GM12878 (cell line): ENCODE results near the gene FHOD3.

ENCODE experiments used
- ATF2 ChIP-seq: IDR thresholded peaks from 2 replicates; pipeline ENCODE4 v1.6.1; 2012; ENCODE audit warnings: low read length, inconsistent platforms
- CTCF ChIP-seq, 3 experiments: IDR thresholded peaks in 2 of 3; conservative IDR thresholded peaks in 1 of 3; 2 replicates each; pipeline ENCODE4 v1.5.1; 2011; ENCODE audit warnings: low read depth in 3 of 3, low read length in 3 of 3, mild to moderate bottlenecking in 3 of 3, control low read depth in 2 of 3, moderate library complexity in 2 of 3, inconsistent platforms in 1 of 3, mixed read lengths in 1 of 3; ENCODE audit not compliant: control insufficient read depth in 2 of 3, insufficient read depth in 1 of 3; ENCODE audit errors: extremely low read depth in 1 of 3
- EP300 ChIP-seq, 2 experiments: fragments of 150-350 bp in 1 of 2; IDR thresholded peaks; 2 replicates each; pipeline ENCODE4 v1.6.1; 2011 to 2012; ENCODE audit warnings: low read depth in 2 of 2, low read length in 2 of 2, borderline replicate concordance in 1 of 2, improper control_type of control experiment in 1 of 2, inconsistent platforms in 1 of 2; ENCODE audit not compliant: control insufficient read depth in 1 of 2
- NFXL1 ChIP-seq: fragments of 450-650 bp; IDR thresholded peaks from 2 replicates; pipeline ENCODE4 v1.6.1; 2017; ENCODE audit warnings: antibody characterized with exemption, mild to moderate bottlenecking, borderline replicate concordance
- POLR2AphosphoS5 ChIP-seq: IDR thresholded peaks from 2 replicates; pipeline ENCODE4 v1.6.1; 2011; ENCODE audit warnings: mild to moderate bottlenecking, low read length, inconsistent platforms
- REST ChIP-seq: IDR thresholded peaks from 2 replicates; pipeline ENCODE4 v1.6.1; 2012; ENCODE audit warnings: mild to moderate bottlenecking, low read depth, low read length
- ZBTB11 ChIP-seq: fragments of 450-650 bp; formaldehyde crosslinking; IDR thresholded peaks from 2 replicates; pipeline ENCODE4 v1.5.0; 2022; ENCODE audit warnings: mild to moderate bottlenecking, missing genetic modification characterization

GRCh38 chr18:36354989-36355388 is 57.5 kb downstream of the FHOD3 start:
- no peak for TF ChIP-seq CTCF (IDR thresholded peaks at IDR 0.05 in 2 of 3, conservative IDR thresholded peaks at IDR 0.05 in 1 of 3; ENCODE audit: control insufficient read depth in 2 of 3, extremely low read depth in 1 of 3, insufficient read depth in 1 of 3, low read depth in 3 of 3, low read length in 3 of 3)
- no peak for TF ChIP-seq ATF2
- TF ChIP-seq REST, result no peak
- TF ChIP-seq POLR2AphosphoS5, result no peak
- TF ChIP-seq EP300 (IDR thresholded peaks at IDR 0.05; ENCODE audit: borderline replicate concordance in 1 of 2, control insufficient read depth in 1 of 2, low read depth in 2 of 2, low read length in 2 of 2), result no peak
- no peak for TF ChIP-seq ZBTB11
- no peak for TF ChIP-seq NFXL1
